ENCODE data around the gene ALG9.

The ALG9 gene

GRCh38 chr11:111870113-111870512 lies 1.3 kb downstream of the ALG9 start:
- H3K4me3 Mint-ChIP-seq, result peak overlapping the region in 1 of 2 donors; percentile 91
- ATAC-seq (replicated peaks), result no peak
- H3K4me1 Mint-ChIP-seq (ENCODE audit: low read depth in 2 of 2), result peaks cover 17 to 19% of the 10 kb centered on the region in 2 donors
- peak overlapping the region in 1 of 2 donors; percentile 94 for H3K27ac Mint-ChIP-seq
- no peaks in the 10 kb centered on the region for H3K27me3 Mint-ChIP-seq
- peaks cover 56% of the 10 kb centered on the region for H3K36me3 Mint-ChIP-seq (ENCODE audit: insufficient read depth)
- no peak for DNase-seq
- H3K9me3 Mint-ChIP-seq, result no peaks in the 10 kb centered on the region

DNA sequence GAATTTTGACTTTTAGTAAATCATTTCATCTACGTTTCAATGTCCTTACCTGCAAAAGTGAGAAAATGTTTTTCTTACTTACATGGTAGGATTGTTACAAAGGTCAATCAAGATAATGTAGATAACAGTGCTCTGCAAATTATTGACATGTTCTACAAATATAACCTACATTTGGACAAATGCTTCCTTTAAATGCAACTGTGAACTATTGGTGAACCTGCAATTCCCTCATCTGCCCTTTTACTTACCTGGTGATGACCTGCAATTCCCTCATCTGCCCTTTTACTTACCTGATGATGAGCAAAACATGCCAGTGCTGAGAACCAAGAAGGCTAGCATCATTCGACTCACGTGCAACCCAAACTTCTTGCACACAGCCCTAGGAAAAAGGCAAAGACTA lies 11.1 kb downstream of the ALG9 start:
- no peaks in the 10 kb centered on the region for H3K27me3 Mint-ChIP-seq
- ATAC-seq (replicated peaks) (no peak), DNase-seq (no peak)
- H3K36me3 Mint-ChIP-seq (ENCODE audit: insufficient read depth), result peaks cover 59% of the 10 kb centered on the region
- no peaks in the 10 kb centered on the region for H3K4me1 Mint-ChIP-seq (ENCODE audit: low read depth in 2 of 2)
- H3K9me3 Mint-ChIP-seq, result no peaks in the 10 kb centered on the region
- H3K27ac Mint-ChIP-seq, result no peak overlapping the region
- no peak overlapping the region for H3K4me3 Mint-ChIP-seq

- H3K27ac Mint-ChIP-seq, result peak overlapping the region in 1 of 2 donors; percentile 68
- peaks cover 52% of the 10 kb centered on the region for H3K36me3 Mint-ChIP-seq (ENCODE audit: insufficient read depth)
- no peaks in the 10 kb centered on the region for H3K27me3 Mint-ChIP-seq
- no peak for ATAC-seq (replicated peaks)
- no peaks in the 10 kb centered on the region for H3K4me1 Mint-ChIP-seq (ENCODE audit: low read depth in 2 of 2)
- H3K4me3 Mint-ChIP-seq, result no peak overlapping the region
- no peak for DNase-seq
- H3K9me3 Mint-ChIP-seq, result no peaks in the 10 kb centered on the region
Observed at GRCh38 chr11:111855506-111855905, 15.9 kb downstream of the ALG9 start.

DNA sequence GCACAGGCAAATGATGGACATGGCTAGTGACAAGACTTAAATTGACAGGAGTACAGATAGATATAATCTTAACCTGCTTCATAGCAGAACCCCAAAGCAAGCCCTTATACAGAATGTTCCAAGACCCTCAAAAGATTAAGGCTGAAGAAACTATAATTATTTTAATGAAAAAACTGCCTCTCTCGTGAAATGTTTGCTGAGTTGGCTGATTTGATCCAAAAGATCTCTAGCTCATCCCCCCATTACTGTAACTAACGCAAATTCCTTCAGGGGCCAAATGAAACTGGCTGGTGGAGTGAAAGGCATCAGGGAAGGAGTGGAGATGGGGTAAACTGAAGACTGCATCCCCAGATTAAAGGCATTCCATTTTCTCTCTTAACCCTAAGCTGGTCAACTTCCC lies 19.3 kb downstream of the ALG9 start:
- H3K36me3 Mint-ChIP-seq (ENCODE audit: insufficient read depth), result peaks cover 50% of the 10 kb centered on the region
- H3K9me3 Mint-ChIP-seq, result no peaks in the 10 kb centered on the region
- H3K27ac Mint-ChIP-seq, result no peak overlapping the region
- H3K4me3 Mint-ChIP-seq, result no peak overlapping the region
- no peak for DNase-seq
- H3K4me1 Mint-ChIP-seq (ENCODE audit: low read depth in 2 of 2), result no peaks in the 10 kb centered on the region
- H3K27me3 Mint-ChIP-seq, result no peaks in the 10 kb centered on the region
- ATAC-seq (replicated peaks), result no peak

GRCh38 chr11:111851636-111852035 lies 19.7 kb downstream of the ALG9 start:
- no peak for ATAC-seq (replicated peaks)
- H3K27ac Mint-ChIP-seq, result no peak overlapping the region

DNA sequence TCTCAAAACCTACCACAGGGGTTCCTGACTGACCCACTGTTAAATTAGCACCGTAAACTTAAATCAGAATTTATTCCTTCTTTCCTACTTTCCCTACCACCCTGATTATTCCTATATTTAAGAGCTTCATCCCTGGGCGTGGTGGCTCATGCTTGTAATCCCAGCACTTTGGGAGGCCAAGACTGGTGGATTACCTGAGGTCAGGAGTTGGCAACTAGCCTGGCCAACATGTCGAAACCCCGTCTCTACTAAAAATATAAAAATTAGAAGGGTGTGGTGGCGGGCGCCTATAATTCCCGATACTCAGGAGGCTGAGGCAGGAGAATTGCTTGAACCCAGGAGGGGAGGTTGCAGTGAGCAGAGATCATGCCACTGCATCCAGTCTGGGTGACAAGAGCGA lies 20.3 kb downstream of the ALG9 start:
- H3K36me3 Mint-ChIP-seq (ENCODE audit: insufficient read depth), result peaks cover 42% of the 10 kb centered on the region
- H3K27ac Mint-ChIP-seq, result no peak overlapping the region
- ATAC-seq (replicated peaks) (no peak), DNase-seq (no peak)
- H3K9me3 Mint-ChIP-seq, result no peaks in the 10 kb centered on the region
- H3K27me3 Mint-ChIP-seq, result no peaks in the 10 kb centered on the region
- H3K4me1 Mint-ChIP-seq (ENCODE audit: low read depth in 2 of 2), result no peaks in the 10 kb centered on the region
- no peak overlapping the region for H3K4me3 Mint-ChIP-seq

More at GRCh38 chr11:111851636-111852035, 19.7 kb downstream of the ALG9 start:
- H3K4me1 Mint-ChIP-seq (ENCODE audit: low read depth in 2 of 2), result no peaks in the 10 kb centered on the region
- DNase-seq, result no peak
- H3K4me3 Mint-ChIP-seq, result no peak overlapping the region
- H3K9me3 Mint-ChIP-seq, result no peaks in the 10 kb centered on the region
- H3K27me3 Mint-ChIP-seq, result no peaks in the 10 kb centered on the region
- H3K36me3 Mint-ChIP-seq (ENCODE audit: insufficient read depth), result peaks cover 46% of the 10 kb centered on the region

- H3K27me3 Mint-ChIP-seq, result no peaks in the 10 kb centered on the region
- H3K36me3 Mint-ChIP-seq (ENCODE audit: insufficient read depth), result peaks cover 36% of the 10 kb centered on the region
- ATAC-seq (replicated peaks) (no peak), DNase-seq (no peak)
- H3K27ac Mint-ChIP-seq, result peak overlapping the region in 1 of 2 donors; percentile 56
- no peak overlapping the region for H3K4me3 Mint-ChIP-seq
- no peaks in the 10 kb centered on the region for H3K9me3 Mint-ChIP-seq
- no peaks in the 10 kb centered on the region for H3K4me1 Mint-ChIP-seq (ENCODE audit: low read depth in 2 of 2)
Observed at GRCh38 chr11:111849631-111850030, 21.8 kb downstream of the ALG9 start.

DNA sequence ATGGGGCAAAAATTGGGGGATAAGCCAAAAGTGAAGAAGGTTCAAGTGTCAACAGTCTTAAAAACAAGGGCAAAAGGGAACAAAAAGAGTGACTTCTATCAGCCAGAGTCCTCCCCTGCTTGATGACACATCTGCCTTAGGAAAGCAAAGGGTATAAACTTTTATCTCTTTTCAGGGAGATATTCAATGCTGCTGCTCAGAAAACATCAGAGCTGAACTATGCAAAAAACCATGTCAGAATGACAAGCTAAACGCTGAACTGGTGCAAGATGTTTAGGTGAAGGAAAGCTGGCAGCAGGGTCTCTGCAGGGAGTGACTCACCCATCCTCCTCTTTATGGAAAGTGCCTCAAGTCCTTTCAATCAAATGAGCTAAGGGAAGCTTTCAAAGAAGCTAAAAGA lies 24.7 kb downstream of the ALG9 start:
- DNase-seq (no peak), ATAC-seq (replicated peaks) (no peak)
- Mint-ChIP-seq H3K27me3 (no peaks in the 10 kb centered on the region), H3K4me3 (no peak overlapping the region), H3K4me1 (ENCODE audit: low read depth in 2 of 2) (no peaks in the 10 kb centered on the region), H3K27ac (no peak overlapping the region), H3K36me3 (ENCODE audit: insufficient read depth) (peaks cover 33% of the 10 kb centered on the region), H3K9me3 (no peaks in the 10 kb centered on the region)

GRCh38 chr11:111846063-111846462 lies 25.3 kb downstream of the ALG9 start:
- Mint-ChIP-seq H3K27me3 (no peaks in the 10 kb centered on the region), H3K4me1 (ENCODE audit: low read depth in 2 of 2) (no peaks in the 10 kb centered on the region), H3K36me3 (ENCODE audit: insufficient read depth) (peaks cover 33% of the 10 kb centered on the region), H3K9me3 (no peaks in the 10 kb centered on the region), H3K27ac (no peak overlapping the region), H3K4me3 (no peak overlapping the region)
- DNase-seq (no peak), ATAC-seq (replicated peaks) (no peak)

- Mint-ChIP-seq H3K27ac (peak overlapping the region in 1 of 2 donors; percentile 38), H3K4me3 (no peak overlapping the region), H3K36me3 (ENCODE audit: insufficient read depth) (peaks cover 32% of the 10 kb centered on the region), H3K27me3 (no peaks in the 10 kb centered on the region), H3K4me1 (ENCODE audit: low read depth in 2 of 2) (no peaks in the 10 kb centered on the region), H3K9me3 (no peaks in the 10 kb centered on the region)
- ATAC-seq (replicated peaks), result no peak
- no peak for DNase-seq
Observed at GRCh38 chr11:111845276-111846028, 25.9 kb downstream of the ALG9 start.

DNA sequence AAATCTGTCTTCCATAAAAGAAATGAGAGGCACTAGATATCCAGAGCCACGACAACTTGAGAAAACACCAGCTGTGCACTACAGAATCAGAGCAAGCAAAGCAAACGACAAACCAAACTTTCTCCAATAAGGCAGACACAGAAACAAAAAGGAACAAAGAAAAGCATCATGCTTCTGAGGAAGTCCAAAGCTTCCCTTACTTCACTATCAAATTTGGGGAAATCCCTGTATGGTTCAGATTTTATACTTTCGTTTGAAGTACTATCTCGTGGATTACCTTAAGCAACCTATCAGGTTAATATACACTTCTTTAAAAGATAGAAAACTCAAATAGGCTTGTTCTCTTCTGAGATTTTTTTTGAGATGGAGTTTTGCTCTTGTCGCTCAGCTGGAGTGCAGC lies 27.7 kb downstream of the ALG9 start:
- H3K27ac Mint-ChIP-seq, result peak overlapping the region in 1 of 2 donors; percentile 14
- no peaks in the 10 kb centered on the region for H3K27me3 Mint-ChIP-seq
- peaks cover 34% of the 10 kb centered on the region for H3K36me3 Mint-ChIP-seq (ENCODE audit: insufficient read depth)
- ATAC-seq (replicated peaks) (no peak), DNase-seq (no peak)
- no peaks in the 10 kb centered on the region for H3K4me1 Mint-ChIP-seq (ENCODE audit: low read depth in 2 of 2)
- no peak overlapping the region for H3K4me3 Mint-ChIP-seq
- H3K9me3 Mint-ChIP-seq, result no peaks in the 10 kb centered on the region

DNA sequence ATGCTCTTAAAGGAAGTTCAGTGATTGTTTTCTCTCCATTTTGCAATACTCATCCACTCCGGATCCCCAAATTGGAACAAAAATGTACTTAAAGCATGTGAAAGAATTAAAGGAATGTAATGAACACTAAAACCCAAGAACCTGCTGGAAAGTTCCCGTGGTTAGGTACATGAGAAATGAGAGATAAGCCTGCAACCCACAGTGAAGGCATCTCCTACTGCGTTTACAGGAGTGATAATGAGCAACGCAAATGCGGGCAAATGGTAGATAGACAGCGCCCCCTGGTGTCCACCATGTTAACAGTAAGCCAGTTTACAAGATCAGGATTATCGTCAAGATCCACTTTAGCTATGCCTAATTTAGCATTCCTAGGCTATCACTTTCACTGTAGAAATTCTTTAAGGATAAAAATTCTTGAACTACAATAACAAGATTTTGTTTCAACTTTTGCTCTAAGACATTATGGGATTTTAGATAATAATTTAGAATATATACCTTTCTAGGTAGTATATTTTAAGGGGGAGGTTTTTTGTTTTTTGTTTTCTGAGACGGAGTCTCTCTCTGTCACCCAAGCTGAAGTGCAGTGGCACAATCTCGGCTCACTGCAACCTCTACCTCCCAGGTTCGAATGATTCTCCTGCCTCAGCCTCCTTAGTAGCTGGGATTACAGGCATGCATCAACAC lies 29.9 kb downstream of the ALG9 start:
- Mint-ChIP-seq H3K4me1 (ENCODE audit: low read depth in 2 of 2) (peaks cover 0 to 3% of the 10 kb centered on the region in 2 donors), H3K27me3 (no peaks in the 10 kb centered on the region), H3K27ac (no peak overlapping the region), H3K4me3 (no peak overlapping the region), H3K36me3 (ENCODE audit: insufficient read depth) (peaks cover 38% of the 10 kb centered on the region), H3K9me3 (no peaks in the 10 kb centered on the region)
- DNase-seq, result peak; percentile 82 to 84 (median 83)
- ATAC-seq (replicated peaks), result peak; percentile 94

DNA sequence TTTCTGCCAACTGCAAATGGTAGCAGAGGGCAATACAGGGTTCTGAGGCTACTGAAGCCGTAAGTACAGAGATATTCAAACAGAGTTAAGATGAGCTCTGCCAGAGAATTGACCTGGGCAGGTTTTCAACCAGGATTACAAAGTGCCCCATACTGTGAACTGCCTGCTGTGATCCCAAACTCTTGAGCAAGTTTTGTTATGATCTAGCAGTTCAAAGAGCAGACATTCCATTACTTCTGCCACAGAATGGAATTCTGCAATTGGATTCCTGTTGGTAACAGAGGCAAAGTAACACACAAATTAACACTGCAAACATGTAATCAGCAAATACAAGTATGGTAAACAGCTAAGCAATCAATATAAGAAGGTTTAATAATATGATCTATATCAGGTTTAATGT lies 31.2 kb downstream of the ALG9 start:
- H3K4me1 Mint-ChIP-seq (ENCODE audit: low read depth in 2 of 2), result peaks cover 0 to 6% of the 10 kb centered on the region in 2 donors
- peaks cover 44% of the 10 kb centered on the region for H3K36me3 Mint-ChIP-seq (ENCODE audit: insufficient read depth)
- DNase-seq (no peak), ATAC-seq (replicated peaks) (no peak)
- no peak overlapping the region for H3K27ac Mint-ChIP-seq
- H3K27me3 Mint-ChIP-seq, result no peaks in the 10 kb centered on the region
- no peak overlapping the region for H3K4me3 Mint-ChIP-seq
- H3K9me3 Mint-ChIP-seq, result no peaks in the 10 kb centered on the region

- no peaks in the 10 kb centered on the region for H3K9me3 Mint-ChIP-seq
- H3K36me3 Mint-ChIP-seq (ENCODE audit: insufficient read depth), result peaks cover 38% of the 10 kb centered on the region
- no peaks in the 10 kb centered on the region for H3K27me3 Mint-ChIP-seq
- H3K4me1 Mint-ChIP-seq (ENCODE audit: low read depth in 2 of 2), result peaks cover 0 to 6% of the 10 kb centered on the region in 2 donors
- DNase-seq, result no peak
- ATAC-seq (replicated peaks), result no peak
- peak overlapping the region in 1 of 2 donors; percentile 19 for H3K27ac Mint-ChIP-seq
- H3K4me3 Mint-ChIP-seq, result no peak overlapping the region
Observed at GRCh38 chr11:111838054-111838453, 33.3 kb downstream of the ALG9 start.

All from effector memory CD8-positive, alpha-beta T cell (primary cell).